ENCODE measurements around the gene CORO1A.
A peak's percentile ranks its signal among the peaks of the same experiment; 100 is the strongest.
"Not testable (repeated sequence)": the region's sequence is repeated elsewhere in the genome, so short reads cannot be mapped to it uniquely, and the experiment has no call there.

The CORO1A gene

GRCh38 chr16:30173054-30173453 lies 10.3 kb upstream of the CORO1A start:
- no peak for DNase-seq

GRCh38 chr16:30176876-30177275 lies 6.5 kb upstream of the CORO1A start:
- not testable (repeated sequence) for DNase-seq

- no peak for DNase-seq
These were observed 4.2 kb upstream of the CORO1A start for GRCh38 chr16:30179195-30179594.

- no peak for DNase-seq
These were observed 3.5 kb upstream of the CORO1A start for GRCh38 chr16:30179931-30180330.

GRCh38 chr16:30180741-30181140 lies 2.7 kb upstream of the CORO1A start:
- DNase-seq = no peak

- peak; percentile 93 for DNase-seq
These were observed 891 bp downstream of the CORO1A start for GRCh38 chr16:30184096-30184890.

- no peak for DNase-seq
These were observed 1.7 kb downstream of the CORO1A start for GRCh38 chr16:30184891-30185682.

- no peak for DNase-seq
These were observed 2.5 kb downstream of the CORO1A start for GRCh38 chr16:30185683-30186421.

- DNase-seq = no peak
These were observed 3.0 kb downstream of the CORO1A start for GRCh38 chr16:30186444-30186781.

- DNase-seq = no peak
These were observed 3.6 kb downstream of the CORO1A start for GRCh38 chr16:30186782-30187555.

- DNase-seq = no peak
These were observed 4.1 kb downstream of the CORO1A start for GRCh38 chr16:30187556-30187865.

GRCh38 chr16:30187971-30188561 lies 4.7 kb downstream of the CORO1A start:
- DNase-seq = no peak

- DNase-seq = not testable (repeated sequence)
These were observed 7.8 kb downstream of the CORO1A start for GRCh38 chr16:30191158-30191557.

- DNase-seq = not testable (repeated sequence)
These were observed 9.7 kb downstream of the CORO1A start for GRCh38 chr16:30193098-30193497.

GRCh38 chr16:30193615-30194014 lies 10.2 kb downstream of the CORO1A start, which contains the start of the genes BOLA2B and SLX1A:
TSS of gene BOLA2B (minus strand) at chr16:30193666. CDS start at chr16:30193595, 71 bp downstream.
TSS of gene SLX1A (plus strand) at chr16:30193875. CDS start at chr16:30194085, 210 bp downstream.
- not testable (repeated sequence) for DNase-seq

GRCh38 chr16:30194172-30194925 lies 10.9 kb downstream of the CORO1A start:
- not testable (repeated sequence) for DNase-seq

GRCh38 chr16:30197001-30197400 lies 13.6 kb downstream of the CORO1A start:
- not testable (repeated sequence) for DNase-seq

GRCh38 chr16:30199049-30199448 lies 15.6 kb downstream of the CORO1A start, which contains the start of gene SULT1A3:
TSS of gene SULT1A3 (plus strand) at chr16:30199255. CDS start at chr16:30200729, 1,474 bp downstream.
- DNase-seq = not testable (repeated sequence)

- DNase-seq = not testable (repeated sequence)
These were observed 16.4 kb downstream of the CORO1A start for GRCh38 chr16:30199608-30200343.

- DNase-seq = not testable (repeated sequence)
These were observed 22.3 kb downstream of the CORO1A start for GRCh38 chr16:30205541-30206236.
